K562 (cell line): ENCODE results near the gene CREB3L1. TPM values are rescaled to one million over a fixed set of nuclear protein-coding genes. Genes with fewer than 3 reads are reported as not detected.
A peak's percentile ranks its signal among the peaks of the same experiment; 100 is the strongest.

Experiments used
- CTBP1 ChIP-seq: fragments of 450-650 bp; IDR thresholded peaks from 2 replicates; pipeline ENCODE4 v1.6.1; 2016; ENCODE audit warnings: borderline replicate concordance
- MED1 ChIP-seq: sonication (generic); formaldehyde crosslinking; IDR thresholded peaks from 2 replicates; pipeline ENCODE4 v1.8.1; 2023; ENCODE audit warnings: missing genetic modification reagents, borderline replicate concordance
- ZC3H8 ChIP-seq: fragments of 450-650 bp; IDR thresholded peaks from 2 replicates; pipeline ENCODE4 v1.6.1; 2017
- ZNF134 ChIP-seq: fragments of 250-450 bp; sonication (Bioruptor Pico); conservative IDR thresholded peaks from 2 replicates; pipeline ENCODE4 v1.4.0; 2020
- ZNF644 ChIP-seq: fragments of 200-800 bp; sonication (Bioruptor generic); IDR thresholded peaks from 2 replicates; pipeline ENCODE4 v1.6.1; 2016; ENCODE audit warnings: low read depth, missing genetic modification characterization, missing compliant biosample characterization
- ZNF780A ChIP-seq: fragments of 250-450 bp; sonication (Bioruptor Pico); IDR thresholded peaks from 2 replicates; pipeline ENCODE4 v1.5.0; 2021; ENCODE audit warnings: mild to moderate bottlenecking
- polyA plus RNA-seq, 8 experiments: library from polyadenylated mRNA; depleted of rRNA in 4 of 8; stranded (reverse) in 5 of 8; unstranded in 3 of 8; fragments of >200 nt; fragmentation: Nextera tagmentation in 2 of 8; fragmentation: Illumina TruSeq in 1 of 8; extraction: Ambion mirVana in 2 of 8; extraction: Trizol in 1 of 8; gene quantifications; 2 replicates each; pipeline versions ENCODE4 v1.2.1 to v1.2.3, GENCODE V29; 2011 to 2014; ENCODE audit warnings: inconsistent platforms in 1 of 8, missing spikeins in 1 of 8
- total RNA-seq, 7 experiments: library from RNA; depleted of rRNA in 6 of 7; stranded (reverse); fragments of >200 nt in 6 of 7; fragmentation: Illumina TruSeq in 2 of 7; extraction: Trizol in 2 of 7; gene quantifications; 2 replicates each; pipeline versions ENCODE4 v1.2.1 to v1.2.3, GENCODE V29; 2011 to 2021; ENCODE audit warnings: low replicate concordance in 1 of 7
- TF ChIP-seq, protein P1 (sequence below): fragments of 200-600 bp; sonication (generic); IDR thresholded peaks from one replicate; pipeline ENCODE4 v1.6.1; 2012; ENCODE audit warnings: mild to moderate bottlenecking, low read depth, low read length, inconsistent platforms
- TF ChIP-seq, protein P2 (sequence below): IDR thresholded peaks from 2 replicates; pipeline ENCODE4 v1.6.1; 2011; ENCODE audit warnings: borderline replicate concordance, low read depth, mild to moderate bottlenecking, moderate library complexity, low read length; ENCODE audit not compliant: insufficient read depth, poor library complexity, severe bottlenecking
- TF ChIP-seq, protein P3 (sequence below): fragments of 250-450 bp; sonication (Bioruptor Pico); IDR thresholded peaks from 2 replicates; pipeline ENCODE4 v1.5.0; 2021

CREB3L1 gene
- total and polyA plus RNA-seq, 9 of the 15 experiments (the other 6 are each of a cell fraction or from before 2014, with no cell fraction given): 1.2 to 27.6 (median 3.7) TPM

DNA sequence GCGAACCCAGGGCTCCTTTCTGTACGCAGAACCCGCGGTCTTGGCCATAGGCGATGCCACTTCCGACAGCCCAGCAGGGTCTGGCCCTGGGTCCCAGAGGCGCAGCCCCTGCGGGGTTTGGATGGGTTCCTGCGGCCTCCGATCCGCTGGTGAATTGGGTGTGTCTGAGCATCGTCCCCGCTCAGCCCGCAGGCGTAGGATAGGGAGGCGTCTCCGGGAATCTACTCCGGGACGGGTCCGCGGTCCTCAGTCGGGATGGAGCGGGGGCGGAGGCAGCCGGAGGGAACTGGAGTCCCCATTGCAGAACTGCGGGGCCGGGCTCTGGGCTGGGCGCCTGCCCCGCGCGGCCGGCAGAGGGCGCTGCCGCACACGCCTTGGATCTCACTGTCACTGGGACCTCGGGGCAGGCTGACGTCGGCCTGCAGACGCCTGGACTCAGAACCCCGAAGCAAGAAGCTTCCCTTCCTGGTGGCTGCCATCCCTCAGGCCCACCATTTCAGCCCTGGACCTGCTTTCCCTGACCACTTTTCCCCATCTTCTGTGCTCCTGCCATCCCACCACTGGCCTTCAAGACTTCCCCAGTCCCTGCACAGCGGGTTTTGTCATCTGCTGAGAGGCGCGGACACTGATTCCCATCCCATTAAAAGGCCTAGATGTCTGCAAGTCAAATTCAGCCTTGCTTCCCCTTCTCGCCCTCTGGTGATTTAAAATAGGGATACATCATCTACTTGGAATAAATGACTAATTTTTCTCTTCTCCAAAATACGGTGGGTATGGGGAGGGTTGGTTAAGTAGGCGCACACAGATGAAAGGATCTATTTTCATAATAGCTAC lies 38.3 kb upstream of the CREB3L1 start (continued):
- TF ChIP-seq, protein P1, sequence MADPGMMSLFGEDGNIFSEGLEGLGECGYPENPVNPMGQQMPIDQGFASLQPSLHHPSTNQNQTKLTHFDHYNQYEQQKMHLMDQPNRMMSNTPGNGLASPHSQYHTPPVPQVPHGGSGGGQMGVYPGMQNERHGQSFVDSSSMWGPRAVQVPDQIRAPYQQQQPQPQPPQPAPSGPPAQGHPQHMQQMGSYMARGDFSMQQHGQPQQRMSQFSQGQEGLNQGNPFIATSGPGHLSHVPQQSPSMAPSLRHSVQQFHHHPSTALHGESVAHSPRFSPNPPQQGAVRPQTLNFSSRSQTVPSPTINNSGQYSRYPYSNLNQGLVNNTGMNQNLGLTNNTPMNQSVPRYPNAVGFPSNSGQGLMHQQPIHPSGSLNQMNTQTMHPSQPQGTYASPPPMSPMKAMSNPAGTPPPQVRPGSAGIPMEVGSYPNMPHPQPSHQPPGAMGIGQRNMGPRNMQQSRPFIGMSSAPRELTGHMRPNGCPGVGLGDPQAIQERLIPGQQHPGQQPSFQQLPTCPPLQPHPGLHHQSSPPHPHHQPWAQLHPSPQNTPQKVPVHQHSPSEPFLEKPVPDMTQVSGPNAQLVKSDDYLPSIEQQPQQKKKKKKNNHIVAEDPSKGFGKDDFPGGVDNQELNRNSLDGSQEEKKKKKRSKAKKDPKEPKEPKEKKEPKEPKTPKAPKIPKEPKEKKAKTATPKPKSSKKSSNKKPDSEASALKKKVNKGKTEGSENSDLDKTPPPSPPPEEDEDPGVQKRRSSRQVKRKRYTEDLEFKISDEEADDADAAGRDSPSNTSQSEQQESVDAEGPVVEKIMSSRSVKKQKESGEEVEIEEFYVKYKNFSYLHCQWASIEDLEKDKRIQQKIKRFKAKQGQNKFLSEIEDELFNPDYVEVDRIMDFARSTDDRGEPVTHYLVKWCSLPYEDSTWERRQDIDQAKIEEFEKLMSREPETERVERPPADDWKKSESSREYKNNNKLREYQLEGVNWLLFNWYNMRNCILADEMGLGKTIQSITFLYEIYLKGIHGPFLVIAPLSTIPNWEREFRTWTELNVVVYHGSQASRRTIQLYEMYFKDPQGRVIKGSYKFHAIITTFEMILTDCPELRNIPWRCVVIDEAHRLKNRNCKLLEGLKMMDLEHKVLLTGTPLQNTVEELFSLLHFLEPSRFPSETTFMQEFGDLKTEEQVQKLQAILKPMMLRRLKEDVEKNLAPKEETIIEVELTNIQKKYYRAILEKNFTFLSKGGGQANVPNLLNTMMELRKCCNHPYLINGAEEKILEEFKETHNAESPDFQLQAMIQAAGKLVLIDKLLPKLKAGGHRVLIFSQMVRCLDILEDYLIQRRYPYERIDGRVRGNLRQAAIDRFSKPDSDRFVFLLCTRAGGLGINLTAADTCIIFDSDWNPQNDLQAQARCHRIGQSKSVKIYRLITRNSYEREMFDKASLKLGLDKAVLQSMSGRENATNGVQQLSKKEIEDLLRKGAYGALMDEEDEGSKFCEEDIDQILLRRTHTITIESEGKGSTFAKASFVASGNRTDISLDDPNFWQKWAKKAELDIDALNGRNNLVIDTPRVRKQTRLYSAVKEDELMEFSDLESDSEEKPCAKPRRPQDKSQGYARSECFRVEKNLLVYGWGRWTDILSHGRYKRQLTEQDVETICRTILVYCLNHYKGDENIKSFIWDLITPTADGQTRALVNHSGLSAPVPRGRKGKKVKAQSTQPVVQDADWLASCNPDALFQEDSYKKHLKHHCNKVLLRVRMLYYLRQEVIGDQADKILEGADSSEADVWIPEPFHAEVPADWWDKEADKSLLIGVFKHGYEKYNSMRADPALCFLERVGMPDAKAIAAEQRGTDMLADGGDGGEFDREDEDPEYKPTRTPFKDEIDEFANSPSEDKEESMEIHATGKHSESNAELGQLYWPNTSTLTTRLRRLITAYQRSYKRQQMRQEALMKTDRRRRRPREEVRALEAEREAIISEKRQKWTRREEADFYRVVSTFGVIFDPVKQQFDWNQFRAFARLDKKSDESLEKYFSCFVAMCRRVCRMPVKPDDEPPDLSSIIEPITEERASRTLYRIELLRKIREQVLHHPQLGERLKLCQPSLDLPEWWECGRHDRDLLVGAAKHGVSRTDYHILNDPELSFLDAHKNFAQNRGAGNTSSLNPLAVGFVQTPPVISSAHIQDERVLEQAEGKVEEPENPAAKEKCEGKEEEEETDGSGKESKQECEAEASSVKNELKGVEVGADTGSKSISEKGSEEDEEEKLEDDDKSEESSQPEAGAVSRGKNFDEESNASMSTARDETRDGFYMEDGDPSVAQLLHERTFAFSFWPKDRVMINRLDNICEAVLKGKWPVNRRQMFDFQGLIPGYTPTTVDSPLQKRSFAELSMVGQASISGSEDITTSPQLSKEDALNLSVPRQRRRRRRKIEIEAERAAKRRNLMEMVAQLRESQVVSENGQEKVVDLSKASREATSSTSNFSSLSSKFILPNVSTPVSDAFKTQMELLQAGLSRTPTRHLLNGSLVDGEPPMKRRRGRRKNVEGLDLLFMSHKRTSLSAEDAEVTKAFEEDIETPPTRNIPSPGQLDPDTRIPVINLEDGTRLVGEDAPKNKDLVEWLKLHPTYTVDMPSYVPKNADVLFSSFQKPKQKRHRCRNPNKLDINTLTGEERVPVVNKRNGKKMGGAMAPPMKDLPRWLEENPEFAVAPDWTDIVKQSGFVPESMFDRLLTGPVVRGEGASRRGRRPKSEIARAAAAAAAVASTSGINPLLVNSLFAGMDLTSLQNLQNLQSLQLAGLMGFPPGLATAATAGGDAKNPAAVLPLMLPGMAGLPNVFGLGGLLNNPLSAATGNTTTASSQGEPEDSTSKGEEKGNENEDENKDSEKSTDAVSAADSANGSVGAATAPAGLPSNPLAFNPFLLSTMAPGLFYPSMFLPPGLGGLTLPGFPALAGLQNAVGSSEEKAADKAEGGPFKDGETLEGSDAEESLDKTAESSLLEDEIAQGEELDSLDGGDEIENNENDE: no peak
- TF ChIP-seq, protein P2, sequence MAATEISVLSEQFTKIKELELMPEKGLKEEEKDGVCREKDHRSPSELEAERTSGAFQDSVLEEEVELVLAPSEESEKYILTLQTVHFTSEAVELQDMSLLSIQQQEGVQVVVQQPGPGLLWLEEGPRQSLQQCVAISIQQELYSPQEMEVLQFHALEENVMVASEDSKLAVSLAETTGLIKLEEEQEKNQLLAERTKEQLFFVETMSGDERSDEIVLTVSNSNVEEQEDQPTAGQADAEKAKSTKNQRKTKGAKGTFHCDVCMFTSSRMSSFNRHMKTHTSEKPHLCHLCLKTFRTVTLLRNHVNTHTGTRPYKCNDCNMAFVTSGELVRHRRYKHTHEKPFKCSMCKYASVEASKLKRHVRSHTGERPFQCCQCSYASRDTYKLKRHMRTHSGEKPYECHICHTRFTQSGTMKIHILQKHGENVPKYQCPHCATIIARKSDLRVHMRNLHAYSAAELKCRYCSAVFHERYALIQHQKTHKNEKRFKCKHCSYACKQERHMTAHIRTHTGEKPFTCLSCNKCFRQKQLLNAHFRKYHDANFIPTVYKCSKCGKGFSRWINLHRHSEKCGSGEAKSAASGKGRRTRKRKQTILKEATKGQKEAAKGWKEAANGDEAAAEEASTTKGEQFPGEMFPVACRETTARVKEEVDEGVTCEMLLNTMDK: peak; percentile 93
- TF ChIP-seq, protein P3, sequence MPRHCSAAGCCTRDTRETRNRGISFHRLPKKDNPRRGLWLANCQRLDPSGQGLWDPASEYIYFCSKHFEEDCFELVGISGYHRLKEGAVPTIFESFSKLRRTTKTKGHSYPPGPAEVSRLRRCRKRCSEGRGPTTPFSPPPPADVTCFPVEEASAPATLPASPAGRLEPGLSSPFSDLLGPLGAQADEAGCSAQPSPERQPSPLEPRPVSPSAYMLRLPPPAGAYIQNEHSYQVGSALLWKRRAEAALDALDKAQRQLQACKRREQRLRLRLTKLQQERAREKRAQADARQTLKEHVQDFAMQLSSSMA (CRISPR knock-in tag): no peak
- TF ChIP-seq MED1 (CRISPR knock-in tag) (no peak), CTBP1 (peak; percentile 93), ZNF134 (CRISPR knock-in tag) (no peak), ZNF644 (tag) (no peak), ZNF780A (CRISPR knock-in tag) (no peak), ZC3H8 (no peak)
